22Rv1 (cell line): Measurements from ENCODE around the gene TOP3A.

Experiments used
- ZFX ChIP-seq: fragments of 450-650 bp; IDR thresholded peaks from 2 replicates; pipeline ENCODE4 v1.6.1; 2017; ENCODE audit warnings: antibody characterized with exemption, borderline replicate concordance
- TF ChIP-seq, protein P1 (sequence below): fragments of 450-650 bp; IDR thresholded peaks from 2 replicates; pipeline ENCODE4 v1.5.1; 2017; ENCODE audit warnings: mild to moderate bottlenecking

DNA sequence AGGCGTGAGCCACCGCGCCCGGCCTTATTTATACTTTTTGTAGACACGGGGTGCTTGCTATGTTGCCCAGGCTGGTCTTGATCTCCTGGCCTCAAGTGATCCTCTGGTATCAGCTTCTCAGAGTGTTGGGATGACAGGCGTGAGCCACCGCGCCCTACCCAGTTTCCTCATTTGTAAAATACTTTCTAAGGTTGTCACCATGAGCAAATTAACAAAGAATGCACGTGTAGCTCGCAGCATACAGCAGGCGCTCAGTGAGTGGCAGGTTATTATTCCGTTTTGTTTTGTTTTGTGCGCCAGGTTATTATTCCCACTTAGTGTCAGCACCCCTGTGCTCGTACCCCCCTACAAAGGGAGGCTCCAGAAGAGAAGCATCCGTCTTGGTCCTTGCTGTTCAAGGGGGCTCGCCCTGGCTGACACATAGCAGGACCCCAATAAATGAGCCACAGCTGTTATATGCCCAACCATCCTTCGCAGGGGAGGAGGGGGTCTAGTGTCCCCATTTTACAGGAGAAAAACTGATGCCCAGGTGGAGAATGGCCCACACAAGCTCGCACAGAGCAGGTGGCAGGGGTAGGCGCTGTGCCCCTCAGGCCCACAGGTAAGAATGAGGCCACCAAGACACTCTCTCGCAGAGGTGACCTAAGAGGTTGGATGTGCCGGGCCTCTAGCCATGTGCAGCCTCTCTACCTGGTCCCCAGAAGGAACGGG lies 55.0 kb downstream of the TOP3A start:
- TF ChIP-seq, protein P1, sequence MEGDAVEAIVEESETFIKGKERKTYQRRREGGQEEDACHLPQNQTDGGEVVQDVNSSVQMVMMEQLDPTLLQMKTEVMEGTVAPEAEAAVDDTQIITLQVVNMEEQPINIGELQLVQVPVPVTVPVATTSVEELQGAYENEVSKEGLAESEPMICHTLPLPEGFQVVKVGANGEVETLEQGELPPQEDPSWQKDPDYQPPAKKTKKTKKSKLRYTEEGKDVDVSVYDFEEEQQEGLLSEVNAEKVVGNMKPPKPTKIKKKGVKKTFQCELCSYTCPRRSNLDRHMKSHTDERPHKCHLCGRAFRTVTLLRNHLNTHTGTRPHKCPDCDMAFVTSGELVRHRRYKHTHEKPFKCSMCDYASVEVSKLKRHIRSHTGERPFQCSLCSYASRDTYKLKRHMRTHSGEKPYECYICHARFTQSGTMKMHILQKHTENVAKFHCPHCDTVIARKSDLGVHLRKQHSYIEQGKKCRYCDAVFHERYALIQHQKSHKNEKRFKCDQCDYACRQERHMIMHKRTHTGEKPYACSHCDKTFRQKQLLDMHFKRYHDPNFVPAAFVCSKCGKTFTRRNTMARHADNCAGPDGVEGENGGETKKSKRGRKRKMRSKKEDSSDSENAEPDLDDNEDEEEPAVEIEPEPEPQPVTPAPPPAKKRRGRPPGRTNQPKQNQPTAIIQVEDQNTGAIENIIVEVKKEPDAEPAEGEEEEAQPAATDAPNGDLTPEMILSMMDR = no peak
- TF ChIP-seq ZFX = no peak
